Measurements from ENCODE around the gene ASAP3.
A peak's percentile ranks its signal among the peaks of the same experiment; 100 is the strongest.

ASAP3 gene

DNA sequence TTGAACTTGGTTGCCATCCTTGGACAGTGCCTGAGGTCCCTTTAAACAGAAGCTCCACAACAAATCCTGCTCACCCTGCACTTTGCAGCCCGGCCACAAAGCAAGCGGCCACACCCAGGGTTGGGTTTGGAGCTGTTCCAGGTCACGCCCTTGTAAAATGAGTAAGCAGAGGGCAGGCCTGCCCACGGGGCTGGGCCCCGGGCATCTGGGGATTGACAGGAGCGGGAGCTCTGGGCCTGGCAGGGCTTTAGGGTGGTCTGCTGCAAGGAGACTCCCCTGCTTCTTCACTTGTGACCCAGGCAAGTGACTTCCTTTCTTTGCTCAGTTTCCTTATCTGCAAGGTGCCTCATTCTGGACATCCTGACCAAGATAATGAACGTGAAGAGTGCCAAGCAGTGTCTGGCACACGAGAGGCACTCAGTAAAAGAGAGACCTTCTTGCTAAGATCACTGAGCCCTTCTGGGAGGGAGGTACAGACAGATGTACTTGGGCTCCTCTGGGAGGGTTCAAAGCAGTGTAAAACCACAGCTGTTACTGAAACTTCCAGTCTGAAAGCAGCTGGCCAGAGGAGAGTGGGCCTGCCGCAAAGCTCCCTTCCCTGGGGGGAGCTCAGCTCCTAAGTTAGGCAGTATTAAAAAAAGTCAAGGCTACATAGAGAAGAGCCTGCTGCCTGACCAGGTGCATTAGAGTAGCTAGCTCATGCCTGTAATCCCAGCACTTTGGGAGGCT lies 44.4 kb upstream of the ASAP3 start:
- TF ChIP-seq ZNF70 (CRISPR knock-in tag; IDR thresholded peaks at IDR 0.05) (no peak), TOX (CRISPR knock-in tag; IDR thresholded peaks at IDR 0.05; ENCODE audit: borderline replicate concordance) (no peak), CSDC2 (CRISPR knock-in tag; IDR thresholded peaks at IDR 0.05) (no peak), PPARA (CRISPR knock-in tag; IDR thresholded peaks at IDR 0.05; ENCODE audit: borderline replicate concordance) (no peak), OSR1 (CRISPR knock-in tag; IDR thresholded peaks at IDR 0.05) (no peak)
- TF ChIP-seq, protein P1, sequence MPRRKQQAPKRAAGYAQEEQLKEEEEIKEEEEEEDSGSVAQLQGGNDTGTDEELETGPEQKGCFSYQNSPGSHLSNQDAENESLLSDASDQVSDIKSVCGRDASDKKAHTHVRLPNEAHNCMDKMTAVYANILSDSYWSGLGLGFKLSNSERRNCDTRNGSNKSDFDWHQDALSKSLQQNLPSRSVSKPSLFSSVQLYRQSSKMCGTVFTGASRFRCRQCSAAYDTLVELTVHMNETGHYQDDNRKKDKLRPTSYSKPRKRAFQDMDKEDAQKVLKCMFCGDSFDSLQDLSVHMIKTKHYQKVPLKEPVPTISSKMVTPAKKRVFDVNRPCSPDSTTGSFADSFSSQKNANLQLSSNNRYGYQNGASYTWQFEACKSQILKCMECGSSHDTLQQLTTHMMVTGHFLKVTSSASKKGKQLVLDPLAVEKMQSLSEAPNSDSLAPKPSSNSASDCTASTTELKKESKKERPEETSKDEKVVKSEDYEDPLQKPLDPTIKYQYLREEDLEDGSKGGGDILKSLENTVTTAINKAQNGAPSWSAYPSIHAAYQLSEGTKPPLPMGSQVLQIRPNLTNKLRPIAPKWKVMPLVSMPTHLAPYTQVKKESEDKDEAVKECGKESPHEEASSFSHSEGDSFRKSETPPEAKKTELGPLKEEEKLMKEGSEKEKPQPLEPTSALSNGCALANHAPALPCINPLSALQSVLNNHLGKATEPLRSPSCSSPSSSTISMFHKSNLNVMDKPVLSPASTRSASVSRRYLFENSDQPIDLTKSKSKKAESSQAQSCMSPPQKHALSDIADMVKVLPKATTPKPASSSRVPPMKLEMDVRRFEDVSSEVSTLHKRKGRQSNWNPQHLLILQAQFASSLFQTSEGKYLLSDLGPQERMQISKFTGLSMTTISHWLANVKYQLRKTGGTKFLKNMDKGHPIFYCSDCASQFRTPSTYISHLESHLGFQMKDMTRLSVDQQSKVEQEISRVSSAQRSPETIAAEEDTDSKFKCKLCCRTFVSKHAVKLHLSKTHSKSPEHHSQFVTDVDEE (CRISPR knock-in tag; IDR thresholded peaks at IDR 0.05) = no peak
- ATAC-seq = peak; percentile 75

DNA sequence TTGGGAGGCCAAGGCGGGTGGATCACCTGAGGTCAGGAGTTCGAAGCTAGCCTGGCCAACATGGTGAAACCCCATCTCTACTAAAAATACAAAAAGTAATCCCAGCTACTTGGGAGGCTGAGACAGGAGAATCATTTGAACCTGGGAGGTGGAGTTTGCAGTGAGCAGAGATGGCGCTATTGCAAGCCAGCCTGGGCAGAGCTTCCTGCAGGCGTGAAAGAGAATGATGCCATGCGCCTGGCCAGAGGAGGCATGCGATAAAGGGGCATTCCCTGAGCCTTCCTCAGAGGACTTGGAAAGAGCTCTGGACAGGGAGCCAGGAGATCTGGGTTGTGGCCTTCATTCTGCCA lies 43.9 kb upstream of the ASAP3 start:
- ATAC-seq = no peak; the same call in 2 of the 3 replicates
- TF ChIP-seq, protein P2, sequence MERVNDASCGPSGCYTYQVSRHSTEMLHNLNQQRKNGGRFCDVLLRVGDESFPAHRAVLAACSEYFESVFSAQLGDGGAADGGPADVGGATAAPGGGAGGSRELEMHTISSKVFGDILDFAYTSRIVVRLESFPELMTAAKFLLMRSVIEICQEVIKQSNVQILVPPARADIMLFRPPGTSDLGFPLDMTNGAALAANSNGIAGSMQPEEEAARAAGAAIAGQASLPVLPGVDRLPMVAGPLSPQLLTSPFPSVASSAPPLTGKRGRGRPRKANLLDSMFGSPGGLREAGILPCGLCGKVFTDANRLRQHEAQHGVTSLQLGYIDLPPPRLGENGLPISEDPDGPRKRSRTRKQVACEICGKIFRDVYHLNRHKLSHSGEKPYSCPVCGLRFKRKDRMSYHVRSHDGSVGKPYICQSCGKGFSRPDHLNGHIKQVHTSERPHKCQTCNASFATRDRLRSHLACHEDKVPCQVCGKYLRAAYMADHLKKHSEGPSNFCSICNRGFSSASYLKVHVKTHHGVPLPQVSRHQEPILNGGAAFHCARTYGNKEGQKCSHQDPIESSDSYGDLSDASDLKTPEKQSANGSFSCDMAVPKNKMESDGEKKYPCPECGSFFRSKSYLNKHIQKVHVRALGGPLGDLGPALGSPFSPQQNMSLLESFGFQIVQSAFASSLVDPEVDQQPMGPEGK (CRISPR knock-in tag; IDR thresholded peaks at IDR 0.05; ENCODE audit: borderline replicate concordance) = no peak
- TF ChIP-seq ZC3H10 (CRISPR knock-in tag; IDR thresholded peaks at IDR 0.05) = no peak

DNA sequence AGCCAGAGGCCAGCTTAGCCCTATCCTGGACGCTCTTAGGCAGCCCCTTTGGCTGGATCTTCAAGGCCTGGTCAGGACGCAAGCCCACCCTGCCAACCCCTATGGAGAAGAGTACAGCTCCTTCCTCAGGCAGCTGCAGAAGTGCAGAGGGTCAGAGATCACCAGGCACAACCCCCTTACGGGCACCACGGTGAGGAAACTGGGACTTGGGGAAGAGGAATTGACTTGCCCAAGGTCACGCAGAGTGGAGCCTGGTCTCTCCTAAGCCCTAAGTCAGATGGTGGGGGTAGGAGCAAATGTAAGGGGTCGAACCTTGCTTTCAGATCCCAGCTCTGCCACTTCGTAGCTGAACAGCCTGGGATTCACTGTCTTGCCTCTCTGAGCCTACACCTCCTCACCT lies 43.4 kb upstream of the ASAP3 start:
- ATAC-seq = no peak
- TF ChIP-seq RARB (CRISPR knock-in tag; IDR thresholded peaks at IDR 0.05) (no peak), ISL1 (CRISPR knock-in tag; IDR thresholded peaks at IDR 0.05) (no peak), OSR1 (CRISPR knock-in tag; IDR thresholded peaks at IDR 0.05) (no peak), ZFP30 (CRISPR knock-in tag; IDR thresholded peaks at IDR 0.05) (no peak), ARNTL (CRISPR knock-in tag; IDR thresholded peaks at IDR 0.05; ENCODE audit: borderline replicate concordance, low read depth) (no peak), ZC3H10 (CRISPR knock-in tag; IDR thresholded peaks at IDR 0.05) (no peak), CSDC2 (CRISPR knock-in tag; IDR thresholded peaks at IDR 0.05) (no peak), SNAI2 (CRISPR knock-in tag; IDR thresholded peaks at IDR 0.05) (no peak), ZFP3 (CRISPR knock-in tag; IDR thresholded peaks at IDR 0.05) (no peak), GLIS3 (CRISPR knock-in tag; IDR thresholded peaks at IDR 0.05) (no peak), PPARA (CRISPR knock-in tag; IDR thresholded peaks at IDR 0.05; ENCODE audit: borderline replicate concordance) (no peak), TOX (CRISPR knock-in tag; IDR thresholded peaks at IDR 0.05; ENCODE audit: borderline replicate concordance) (no peak)
- TF ChIP-seq, protein P1 (CRISPR knock-in tag; IDR thresholded peaks at IDR 0.05) = no peak
- TF ChIP-seq, protein P3, sequence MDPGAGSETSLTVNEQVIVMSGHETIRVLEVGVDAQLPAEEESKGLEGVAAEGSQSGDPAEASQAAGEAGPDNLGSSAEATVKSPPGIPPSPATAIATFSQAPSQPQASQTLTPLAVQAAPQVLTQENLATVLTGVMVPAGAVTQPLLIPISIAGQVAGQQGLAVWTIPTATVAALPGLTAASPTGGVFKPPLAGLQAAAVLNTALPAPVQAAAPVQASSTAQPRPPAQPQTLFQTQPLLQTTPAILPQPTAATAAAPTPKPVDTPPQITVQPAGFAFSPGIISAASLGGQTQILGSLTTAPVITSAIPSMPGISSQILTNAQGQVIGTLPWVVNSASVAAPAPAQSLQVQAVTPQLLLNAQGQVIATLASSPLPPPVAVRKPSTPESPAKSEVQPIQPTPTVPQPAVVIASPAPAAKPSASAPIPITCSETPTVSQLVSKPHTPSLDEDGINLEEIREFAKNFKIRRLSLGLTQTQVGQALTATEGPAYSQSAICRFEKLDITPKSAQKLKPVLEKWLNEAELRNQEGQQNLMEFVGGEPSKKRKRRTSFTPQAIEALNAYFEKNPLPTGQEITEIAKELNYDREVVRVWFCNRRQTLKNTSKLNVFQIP (CRISPR knock-in tag; IDR thresholded peaks at IDR 0.05; ENCODE audit: borderline replicate concordance, low read depth) = no peak
- TF ChIP-seq, protein P2 (CRISPR knock-in tag; IDR thresholded peaks at IDR 0.05; ENCODE audit: borderline replicate concordance) = no peak
- TF ChIP-seq, protein P4, sequence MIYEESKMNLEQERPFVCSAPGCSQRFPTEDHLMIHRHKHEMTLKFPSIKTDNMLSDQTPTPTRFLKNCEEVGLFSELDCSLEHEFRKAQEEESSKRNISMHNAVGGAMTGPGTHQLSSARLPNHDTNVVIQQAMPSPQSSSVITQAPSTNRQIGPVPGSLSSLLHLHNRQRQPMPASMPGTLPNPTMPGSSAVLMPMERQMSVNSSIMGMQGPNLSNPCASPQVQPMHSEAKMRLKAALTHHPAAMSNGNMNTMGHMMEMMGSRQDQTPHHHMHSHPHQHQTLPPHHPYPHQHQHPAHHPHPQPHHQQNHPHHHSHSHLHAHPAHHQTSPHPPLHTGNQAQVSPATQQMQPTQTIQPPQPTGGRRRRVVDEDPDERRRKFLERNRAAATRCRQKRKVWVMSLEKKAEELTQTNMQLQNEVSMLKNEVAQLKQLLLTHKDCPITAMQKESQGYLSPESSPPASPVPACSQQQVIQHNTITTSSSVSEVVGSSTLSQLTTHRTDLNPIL (CRISPR knock-in tag; IDR thresholded peaks at IDR 0.05; ENCODE audit: low read depth) = no peak
- TF ChIP-seq, protein P5, sequence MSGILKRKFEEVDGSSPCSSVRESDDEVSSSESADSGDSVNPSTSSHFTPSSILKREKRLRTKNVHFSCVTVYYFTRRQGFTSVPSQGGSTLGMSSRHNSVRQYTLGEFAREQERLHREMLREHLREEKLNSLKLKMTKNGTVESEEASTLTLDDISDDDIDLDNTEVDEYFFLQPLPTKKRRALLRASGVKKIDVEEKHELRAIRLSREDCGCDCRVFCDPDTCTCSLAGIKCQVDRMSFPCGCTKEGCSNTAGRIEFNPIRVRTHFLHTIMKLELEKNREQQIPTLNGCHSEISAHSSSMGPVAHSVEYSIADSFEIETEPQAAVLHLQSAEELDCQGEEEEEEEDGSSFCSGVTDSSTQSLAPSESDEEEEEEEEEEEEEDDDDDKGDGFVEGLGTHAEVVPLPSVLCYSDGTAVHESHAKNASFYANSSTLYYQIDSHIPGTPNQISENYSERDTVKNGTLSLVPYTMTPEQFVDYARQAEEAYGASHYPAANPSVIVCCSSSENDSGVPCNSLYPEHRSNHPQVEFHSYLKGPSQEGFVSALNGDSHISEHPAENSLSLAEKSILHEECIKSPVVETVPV (CRISPR knock-in tag; IDR thresholded peaks at IDR 0.05) = no peak
